GM23248 (cell line): ENCODE measurements around the gene RRN3. TPM values are rescaled to one million over a fixed set of nuclear protein-coding genes. Genes with fewer than 3 reads are reported as not detected.

ENCODE experiments used
- DNase-seq: peaks from one replicate; pipeline ENCODE4 v3.0.0-alpha.2; 2015
- H2AFZ ChIP-seq: fragments of 200-600 bp; sonication (generic); 2 replicates; pipeline ENCODE4 v1.6.1; 2016; ENCODE audit warnings: antibody characterized with exemption
- H3F3A ChIP-seq: fragments of 200-600 bp; sonication (generic); 2 replicates; pipeline ENCODE4 v1.6.1; 2016; ENCODE audit warnings: mild to moderate bottlenecking, antibody characterized with exemption, mixed run types; ENCODE audit not compliant: insufficient read depth
- H3K27ac ChIP-seq: fragments of 200-600 bp; sonication (generic); 2 replicates; pipeline ENCODE4 v1.5.1; 2016; ENCODE audit warnings: mild to moderate bottlenecking
- H3K27me3 ChIP-seq: fragments of 200-600 bp; sonication (generic); replicated peaks from 2 replicates; pipeline ENCODE4 v1.6.1; 2016; ENCODE audit warnings: mild to moderate bottlenecking; ENCODE audit not compliant: insufficient read depth
- H3K36me3 ChIP-seq: fragments of 200-600 bp; sonication (generic); 2 replicates; pipeline ENCODE4 v1.6.1; 2016; ENCODE audit warnings: low read depth, mild to moderate bottlenecking
- H3K4me1 ChIP-seq: fragments of 200-600 bp; sonication (generic); 2 replicates; pipeline ENCODE4 v1.6.1; 2016; ENCODE audit warnings: mild to moderate bottlenecking; ENCODE audit not compliant: insufficient read depth
- H3K4me2 ChIP-seq: fragments of 200-600 bp; sonication (generic); one replicate; pipeline ENCODE4 v1.6.1; 2016; ENCODE audit warnings: mild to moderate bottlenecking; ENCODE audit not compliant: unreplicated experiment
- H3K4me3 ChIP-seq: fragments of 200-600 bp; sonication (generic); 2 replicates; pipeline ENCODE4 v1.5.1; 2016; ENCODE audit warnings: mild to moderate bottlenecking
- H3K79me2 ChIP-seq: fragments of 200-600 bp; sonication (generic); 2 replicates; pipeline ENCODE4 v1.6.1; 2016; ENCODE audit warnings: mild to moderate bottlenecking; ENCODE audit not compliant: insufficient read depth
- H3K9ac ChIP-seq: fragments of 200-600 bp; sonication (generic); 2 replicates; pipeline ENCODE4 v1.6.1; 2016; ENCODE audit warnings: mild to moderate bottlenecking
- H3K9me2 ChIP-seq: fragments of 200-600 bp; sonication (generic); 2 replicates; pipeline ENCODE4 v1.6.1; 2016; ENCODE audit warnings: mixed run types, mild to moderate bottlenecking, moderate library complexity; ENCODE audit not compliant: insufficient read depth
- H3K9me3 ChIP-seq: fragments of 200-600 bp; sonication (generic); one replicate; pipeline ENCODE4 v1.6.1; 2017; ENCODE audit warnings: low read depth
- H4K20me1 ChIP-seq: fragments of 200-600 bp; sonication (generic); 2 replicates; pipeline ENCODE4 v1.6.0; 2016; ENCODE audit not compliant: insufficient read depth
- EZH2 ChIP-seq: fragments of 200-600 bp; sonication (generic); IDR thresholded peaks from 2 replicates; pipeline ENCODE4 v1.6.1; 2018; ENCODE audit warnings: antibody characterized with exemption, mild to moderate bottlenecking; ENCODE audit not compliant: insufficient read depth, poor library complexity, severe bottlenecking
- EZH2phosphoT487 ChIP-seq: fragments of 200-600 bp; sonication (generic); IDR thresholded peaks from 2 replicates; pipeline ENCODE4 v1.6.1; 2018; ENCODE audit warnings: antibody characterized with exemption, moderate library complexity, mild to moderate bottlenecking, low read depth; ENCODE audit not compliant: insufficient read depth
- WGBS, 2 experiments: methylation state at CpG; one replicate each; pipeline ENCODE4 v1.1.6; 2015 to 2017; ENCODE audit warnings: low lambda C conversion rate in 2 of 2, low coverage in 1 of 2; ENCODE audit errors: missing lambda C conversion rate in 2 of 2; 5-methylcytosine and 5-hydroxymethylcytosine counted together
- in situ Hi-C: fragments of 300-500 bp; cut with MboI; formaldehyde crosslinking; loops from 2 replicates; pipeline ENCODE4 v1.15.0; 2020
- polyA plus RNA-seq: library from polyadenylated mRNA; unstranded; fragments of >200 nt; fragmentation: Nextera tagmentation; extraction: Ambion mirVana; gene quantifications from 2 replicates; pipeline ENCODE4 v1.2.1, GENCODE V29; 2016
- total RNA-seq: library from RNA; depleted of rRNA; stranded (reverse); fragments of >200 nt; shearing (Covaris generic); gene quantifications from 2 replicates; pipeline ENCODE4 v1.2.3, GENCODE V29; 2014

Gene RRN3
- total and polyA plus RNA-seq, 2 experiments from 2014 or later, result 24.8 to 36.2 TPM

DNA sequence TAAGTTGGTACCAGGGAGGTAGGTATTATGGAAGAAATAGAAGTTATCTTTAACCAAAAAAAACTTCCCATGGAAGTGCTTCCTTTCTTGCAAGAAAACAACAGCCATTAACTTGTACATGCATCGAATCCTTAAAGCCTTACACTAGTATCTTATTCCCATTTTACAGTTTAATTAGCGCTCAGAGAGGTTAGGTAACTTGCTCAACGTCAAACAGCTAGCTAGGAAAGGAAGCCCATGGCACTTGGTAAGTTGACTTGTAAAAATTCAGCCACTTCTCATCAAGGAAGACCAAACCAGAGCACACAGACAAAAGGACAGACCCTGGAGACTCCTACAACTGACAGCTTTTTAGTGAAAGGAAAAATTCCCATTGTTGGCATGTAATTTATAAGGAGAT lies 34.7 kb downstream of the RRN3 start:
- H3K79me2 ChIP-seq, result peaks cover 14% of the 10 kb centered on the region
- no peak for DNase-seq

DNA sequence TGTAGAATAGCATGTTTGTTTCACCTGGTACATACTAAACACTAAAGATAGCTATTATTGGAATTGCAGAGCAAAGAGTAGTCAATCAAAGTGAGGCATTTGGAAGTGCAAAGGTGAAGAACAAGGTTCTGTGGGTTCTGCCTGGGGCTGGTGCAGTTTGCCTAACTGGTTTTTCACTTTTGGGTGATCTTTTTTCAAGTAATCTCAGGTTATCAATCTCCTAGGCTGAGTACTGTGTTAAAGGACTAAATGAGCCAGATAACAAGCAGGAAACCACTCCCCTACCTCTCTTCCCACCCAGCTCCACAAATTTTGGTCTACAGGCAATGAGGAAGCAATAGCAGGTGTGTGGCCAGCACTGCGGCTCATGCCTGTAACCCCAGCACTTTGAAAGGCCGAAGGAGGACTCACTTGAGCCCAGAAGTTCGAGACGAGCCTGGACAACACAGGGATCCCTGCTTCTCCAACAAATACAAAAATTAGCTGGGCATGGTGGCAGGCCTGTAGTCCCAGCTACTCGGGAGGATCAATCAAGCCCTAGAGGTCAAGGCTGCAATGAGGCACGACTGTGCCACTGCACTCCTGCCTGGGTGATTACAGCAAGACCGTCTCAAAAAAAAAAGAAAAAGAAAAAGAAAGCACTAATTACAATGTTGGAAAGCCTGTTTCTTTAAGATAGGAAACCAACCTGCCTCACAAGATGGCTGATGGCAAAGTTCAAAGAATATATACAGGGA lies 36.2 kb downstream of the RRN3 start:
- H4K20me1 ChIP-seq, result no peaks in the 10 kb centered on the region
- H3K4me3 ChIP-seq, result no peak overlapping the region
- no peak overlapping the region for H3K4me2 ChIP-seq
- H3K9me3 ChIP-seq, result no peaks in the 10 kb centered on the region
- H3K9ac ChIP-seq, result no peak overlapping the region
- peaks cover 32% of the 10 kb centered on the region for H3F3A ChIP-seq
- no peaks in the 10 kb centered on the region for H3K9me2 ChIP-seq
- H3K79me2 ChIP-seq, result peaks cover 28% of the 10 kb centered on the region
- H3K27ac ChIP-seq, result no peak overlapping the region
- H3K4me1 ChIP-seq, result no peaks in the 10 kb centered on the region; the same call in 1 of the 2 replicates
- H2AFZ ChIP-seq, result no peak overlapping the region
- H3K36me3 ChIP-seq, result peaks cover 37% of the 10 kb centered on the region
- no peaks in the 10 kb centered on the region for H3K27me3 ChIP-seq
- in situ Hi-C loops, result no loop called here
- TF ChIP-seq EZH2 (no peak), EZH2phosphoT487 (no peak)
- DNase-seq, result no peak
- 75 to 80% methylated on average over 7 of the region's 7 CpGs for WGBS, 2 experiments

More for the DNA sequence above, 34.7 kb downstream of the RRN3 start:
- no peaks in the 10 kb centered on the region; the same call in 1 of the 2 replicates for H3K4me1 ChIP-seq
- H2AFZ ChIP-seq, result no peak overlapping the region
- in situ Hi-C loops, result no loop called here
- H3K36me3 ChIP-seq, result peaks cover 46% of the 10 kb centered on the region
- no peaks in the 10 kb centered on the region for H3K9me3 ChIP-seq
- 84 to 96% methylated on average over 3 of the region's 3 CpGs for WGBS, 2 experiments
- H4K20me1 ChIP-seq, result no peaks in the 10 kb centered on the region
- peaks cover 33% of the 10 kb centered on the region for H3F3A ChIP-seq
- no peak overlapping the region for H3K4me2 ChIP-seq
- no peak overlapping the region for H3K27ac ChIP-seq
- H3K9me2 ChIP-seq, result no peaks in the 10 kb centered on the region
- H3K4me3 ChIP-seq, result no peak overlapping the region
- no peak overlapping the region for H3K9ac ChIP-seq
- TF ChIP-seq EZH2phosphoT487, result no peak
- no peak for TF ChIP-seq EZH2
- no peaks in the 10 kb centered on the region for H3K27me3 ChIP-seq

DNA sequence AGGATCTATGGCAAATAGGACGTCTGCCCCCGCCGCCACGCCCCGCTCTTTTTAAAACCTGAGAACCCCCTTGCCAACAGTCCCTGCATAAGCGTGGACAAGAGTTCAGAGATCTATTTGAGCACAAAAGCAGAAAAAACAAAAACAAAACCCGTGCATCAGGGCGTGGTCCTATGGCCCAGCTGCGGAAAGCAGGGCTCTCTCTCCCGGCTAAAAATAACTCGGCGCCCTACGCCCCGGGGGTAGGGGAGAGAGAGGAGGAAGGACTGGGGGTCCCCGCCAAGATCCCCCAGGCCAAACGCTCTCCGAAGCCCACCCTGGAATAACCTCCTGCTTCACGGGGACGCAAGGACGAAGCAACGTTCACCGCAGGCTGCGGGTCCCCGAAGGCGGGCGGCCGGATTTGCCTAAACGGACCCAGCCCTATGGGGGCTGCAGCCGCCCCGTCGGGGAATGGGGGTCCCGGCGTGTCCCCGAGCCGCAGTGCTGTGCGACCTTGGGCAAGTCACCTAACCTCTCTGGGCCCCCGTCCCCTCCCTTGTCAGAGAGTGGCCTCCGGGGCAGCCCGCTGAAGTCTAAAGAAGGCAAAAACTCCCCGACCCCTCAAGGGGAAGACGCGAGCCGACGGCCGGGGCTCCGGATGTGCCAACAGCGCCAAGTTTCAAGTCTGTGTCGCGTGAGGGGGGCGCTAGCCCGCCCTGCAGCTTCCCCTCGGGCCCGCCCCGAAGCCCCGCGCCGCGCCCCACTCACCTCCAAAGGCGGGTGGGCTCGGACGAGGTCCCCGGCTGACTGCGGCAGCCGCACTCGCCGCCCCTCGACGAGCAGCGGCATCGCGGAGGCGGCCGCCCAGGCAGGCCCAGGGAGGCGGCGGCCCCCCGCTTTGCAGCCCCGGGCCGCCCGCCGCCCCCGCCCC lies 38.7 kb downstream of the RRN3 start:
- 1% methylated on average over 42 to 76 of the region's 81 CpGs for WGBS, 2 experiments

More for the DNA sequence above, 38.7 kb downstream of the RRN3 start:
- Histone ChIP-seq H3K9me2 (no peaks in the 10 kb centered on the region), H2AFZ (peak overlapping the region; percentile 90), H3F3A (peaks cover 33% of the 10 kb centered on the region), H3K27me3 (no peaks in the 10 kb centered on the region), H3K4me3 (peak overlapping the region; percentile 86), H3K4me1 (no peaks in the 10 kb centered on the region; the same call in 1 of the 2 replicates), H3K4me2 (peak overlapping the region; percentile 81), H3K9me3 (no peaks in the 10 kb centered on the region), H3K9ac (peak overlapping the region; percentile 91), H3K27ac (0 out of 2 replicates have a peak overlapping the region, but pooled peaks have one; percentile 13), H3K36me3 (peaks cover 16% of the 10 kb centered on the region), H3K79me2 (peaks cover 53% of the 10 kb centered on the region), H4K20me1 (no peaks in the 10 kb centered on the region)
- DNase-seq, result peak; percentile 63
- in situ Hi-C loops, result no loop called here
- no peak for TF ChIP-seq EZH2phosphoT487
- TF ChIP-seq EZH2, result no peak
